NB4 (cell line): ENCODE results near the gene SUSD6.

Experiments
- CTCF ChIP-seq: IDR thresholded peaks from one replicate; pipeline ENCODE4 v1.5.1; 2012; ENCODE audit warnings: low read depth, low read length
- MAX ChIP-seq: IDR thresholded peaks from 2 replicates; pipeline ENCODE4 v1.6.1; 2011; ENCODE audit warnings: low read depth, low read length

GRCh38 chr14:69683971-69684370 lies 72.6 kb downstream of the SUSD6 start:
- no peak for TF ChIP-seq MAX
- no peak for TF ChIP-seq CTCF
